ENCODE data around the gene ZNF346. TPM values are rescaled to one million over a fixed set of nuclear protein-coding genes. Genes with fewer than 3 reads are reported as not detected.
"Not testable (repeated sequence)": the region's sequence is repeated elsewhere in the genome, so short reads cannot be mapped to it uniquely, and the experiment has no call there.

Gene ZNF346
- total RNA-seq, 1 donor from 2014 or later = 32.1 TPM

- Mint-ChIP-seq H3K4me3 (no peak overlapping the region), H3K27ac (peak overlapping the region; percentile 87), H3K27me3 (no peaks in the 10 kb centered on the region), H3K9me3 (no peaks in the 10 kb centered on the region), H3K4me1 (peaks cover 29% of the 10 kb centered on the region), H3K36me3 (ENCODE audit: low read depth) (peaks cover 36% of the 10 kb centered on the region)
- DNase-seq = no peak
- intact Hi-C loops (cut with micrococcal nuclease) = no loop called here
Measured at GRCh38 chr5:176996780-176997179, 25.7 kb upstream of the ZNF346 start.

GRCh38 chr5:176998828-176999227 is 23.7 kb upstream of the ZNF346 start:
- DNase-seq = no peak
- Mint-ChIP-seq H3K27ac (no peak overlapping the region), H3K9me3 (no peaks in the 10 kb centered on the region), H3K27me3 (no peaks in the 10 kb centered on the region), H3K4me3 (no peak overlapping the region), H3K4me1 (peaks cover 30% of the 10 kb centered on the region), H3K36me3 (ENCODE audit: low read depth) (peaks cover 34% of the 10 kb centered on the region)
- intact Hi-C loops (cut with micrococcal nuclease) = no loop called here

- H3K27ac Mint-ChIP-seq; H3K4me3 Mint-ChIP-seq; intact Hi-C loops (cut with micrococcal nuclease); H3K9me3 Mint-ChIP-seq; H3K27me3 Mint-ChIP-seq; DNase-seq: not testable (repeated sequence)
- Mint-ChIP-seq H3K36me3 (ENCODE audit: low read depth) (peaks cover 34% of the 10 kb centered on the region), H3K4me1 (peaks cover 34% of the 10 kb centered on the region)
Measured at GRCh38 chr5:176999526-176999925, 23.0 kb upstream of the ZNF346 start.

GRCh38 chr5:177003649-177004048 is 18.8 kb upstream of the ZNF346 start:
- no peaks in the 10 kb centered on the region for H3K9me3 Mint-ChIP-seq
- peak overlapping the region; percentile 7 for H3K4me3 Mint-ChIP-seq
- H3K27me3 Mint-ChIP-seq = no peaks in the 10 kb centered on the region
- no peak for DNase-seq
- H3K4me1 Mint-ChIP-seq = peaks cover 16% of the 10 kb centered on the region
- peaks cover 19% of the 10 kb centered on the region for H3K36me3 Mint-ChIP-seq (ENCODE audit: low read depth)
- intact Hi-C loops (cut with micrococcal nuclease) = no loop called here
- no peak overlapping the region for H3K27ac Mint-ChIP-seq

- DNase-seq = no peak
- Mint-ChIP-seq H3K27me3 (no peaks in the 10 kb centered on the region), H3K27ac (no peak overlapping the region), H3K9me3 (no peaks in the 10 kb centered on the region), H3K4me3 (peak overlapping the region; percentile 96), H3K36me3 (ENCODE audit: low read depth) (peaks cover 15% of the 10 kb centered on the region), H3K4me1 (peaks cover 16% of the 10 kb centered on the region)
- intact Hi-C loops (cut with micrococcal nuclease) = loop anchor here (5.0 kb wide), 3 partner anchors 358 to 468 kb away; partner anchors contain the start of genes GRK6, RNF44 and TSPAN17
Measured at GRCh38 chr5:177004961-177005360, 17.5 kb upstream of the ZNF346 start.

GRCh38 chr5:177005619-177006264 is 16.8 kb upstream of the ZNF346 start:
- Mint-ChIP-seq H3K4me1 (peaks cover 16% of the 10 kb centered on the region), H3K9me3 (no peaks in the 10 kb centered on the region), H3K36me3 (ENCODE audit: low read depth) (peaks cover 11% of the 10 kb centered on the region), H3K27ac (peak overlapping the region; percentile 92), H3K4me3 (peak overlapping the region; percentile 96), H3K27me3 (no peaks in the 10 kb centered on the region)
- peak; percentile 89 for DNase-seq
- intact Hi-C loops (cut with micrococcal nuclease) = loop anchor here (1.0 to 5.0 kb wide), 4 partner anchors 17 to 468 kb away; partner anchors contain the start of genes GRK6, RNF44, TSPAN17 and ZNF346

GRCh38 chr5:177006265-177006972 is 16.1 kb upstream of the ZNF346 start, which contains the start of gene UIMC1:
Gene UIMC1, minus strand, starts transcription at chr5:177006779. Its CDS starts 24,164 bp downstream, at chr5:176982615.
- intact Hi-C loops (cut with micrococcal nuclease) = loop anchor here (1.0 to 5.0 kb wide), 4 partner anchors 16 to 469 kb away; partner anchors contain the start of genes GRK6, RNF44, TSPAN17 and ZNF346
- Mint-ChIP-seq H3K9me3 (no peaks in the 10 kb centered on the region), H3K27ac (peak within 1 kb of the TSS; percentile 92), H3K4me3 (peak within 1 kb of the TSS; percentile 96), H3K36me3 (ENCODE audit: low read depth) (peaks cover 6% of the 10 kb centered on the region), H3K27me3 (no peaks in the 10 kb centered on the region), H3K4me1 (peaks cover 16% of the 10 kb centered on the region)
- peak; percentile 98 for DNase-seq

- intact Hi-C loops (cut with micrococcal nuclease) = loop anchor here (5.0 kb wide), 3 partner anchors 361 to 471 kb away; partner anchors contain the start of genes GRK6, RNF44 and TSPAN17
- Mint-ChIP-seq H3K4me3 (no peak overlapping the region), H3K9me3 (no peaks in the 10 kb centered on the region), H3K36me3 (ENCODE audit: low read depth) (peaks cover 6% of the 10 kb centered on the region), H3K4me1 (peaks cover 14% of the 10 kb centered on the region), H3K27ac (no peak overlapping the region), H3K27me3 (no peaks in the 10 kb centered on the region)
- no peak for DNase-seq
Measured at GRCh38 chr5:177008716-177009115, 13.8 kb upstream of the ZNF346 start.

GRCh38 chr5:177010153-177010552 is 12.3 kb upstream of the ZNF346 start:
- no peak overlapping the region for H3K27ac Mint-ChIP-seq
- no peak for DNase-seq
- no peak overlapping the region for H3K4me3 Mint-ChIP-seq
- peaks cover 8% of the 10 kb centered on the region for H3K4me1 Mint-ChIP-seq
- no peaks in the 10 kb centered on the region for H3K27me3 Mint-ChIP-seq
- H3K36me3 Mint-ChIP-seq (ENCODE audit: low read depth) = peaks cover 3% of the 10 kb centered on the region
- intact Hi-C loops (cut with micrococcal nuclease) = no loop called here
- H3K9me3 Mint-ChIP-seq = no peaks in the 10 kb centered on the region

- H3K4me3 Mint-ChIP-seq = no peak overlapping the region
- H3K9me3 Mint-ChIP-seq = no peaks in the 10 kb centered on the region
- no peaks in the 10 kb centered on the region for H3K27me3 Mint-ChIP-seq
- H3K36me3 Mint-ChIP-seq (ENCODE audit: low read depth) = no peaks in the 10 kb centered on the region
- intact Hi-C loops (cut with micrococcal nuclease) = no loop called here
- DNase-seq = no peak
- H3K4me1 Mint-ChIP-seq = peaks cover 2% of the 10 kb centered on the region
- no peak overlapping the region for H3K27ac Mint-ChIP-seq
Measured at GRCh38 chr5:177015156-177015555, 7.3 kb upstream of the ZNF346 start.

- Mint-ChIP-seq H3K4me3 (no peak overlapping the region), H3K9me3 (no peaks in the 10 kb centered on the region), H3K4me1 (peaks cover 15% of the 10 kb centered on the region), H3K36me3 (ENCODE audit: low read depth) (no peaks in the 10 kb centered on the region), H3K27ac (no peak overlapping the region), H3K27me3 (no peaks in the 10 kb centered on the region)
- intact Hi-C loops (cut with micrococcal nuclease) = no loop called here
- no peak for DNase-seq
Measured at GRCh38 chr5:177018341-177018740, 4.2 kb upstream of the ZNF346 start.

GRCh38 chr5:177020033-177020432 is 2.5 kb upstream of the ZNF346 start:
- H3K27me3 Mint-ChIP-seq = no peaks in the 10 kb centered on the region
- H3K4me1 Mint-ChIP-seq = peaks cover 26% of the 10 kb centered on the region
- H3K27ac Mint-ChIP-seq = no peak overlapping the region
- no peaks in the 10 kb centered on the region for H3K9me3 Mint-ChIP-seq
- intact Hi-C loops (cut with micrococcal nuclease) = no loop called here
- H3K4me3 Mint-ChIP-seq = no peak overlapping the region
- DNase-seq = no peak
- peaks cover 6% of the 10 kb centered on the region for H3K36me3 Mint-ChIP-seq (ENCODE audit: low read depth)

- Mint-ChIP-seq H3K36me3 (ENCODE audit: low read depth) (peaks cover 14% of the 10 kb centered on the region), H3K27me3 (no peaks in the 10 kb centered on the region), H3K27ac (peak overlapping the region; percentile 90), H3K9me3 (no peaks in the 10 kb centered on the region), H3K4me3 (peak overlapping the region; percentile 95), H3K4me1 (peaks cover 33% of the 10 kb centered on the region)
- peak; percentile 72 for DNase-seq
- intact Hi-C loops (cut with micrococcal nuclease) = no loop called here
Measured at GRCh38 chr5:177023303-177023664, 788 bp downstream of the ZNF346 start.

GRCh38 chr5:177024559-177024958 is 2.1 kb downstream of the ZNF346 start:
- DNase-seq = no peak
- intact Hi-C loops (cut with micrococcal nuclease) = no loop called here
- peaks cover 19% of the 10 kb centered on the region for H3K36me3 Mint-ChIP-seq (ENCODE audit: low read depth)
- peaks cover 34% of the 10 kb centered on the region for H3K4me1 Mint-ChIP-seq
- H3K9me3 Mint-ChIP-seq = no peaks in the 10 kb centered on the region
- no peaks in the 10 kb centered on the region for H3K27me3 Mint-ChIP-seq
- H3K4me3 Mint-ChIP-seq = peak overlapping the region; percentile 11
- no peak overlapping the region for H3K27ac Mint-ChIP-seq

Measured in activated CD4-positive, alpha-beta T cell treated with anti-CD3 and anti-CD28 coated beads, Interleukin-2, amount 10 ng/mL, durations not matched to agents 24 days and 14 days (primary cell).